ENCODE data around the gene TMEM150A. TPM values are rescaled to one million over a fixed set of nuclear protein-coding genes. Genes with fewer than 3 reads are reported as not detected.
"Not testable (repeated sequence)": the region's sequence is repeated elsewhere in the genome, so short reads cannot be mapped to it uniquely, and the experiment has no call there.

TMEM150A gene
- total RNA-seq, 1 donor from 2014 or later, result 6.2 TPM

DNA sequence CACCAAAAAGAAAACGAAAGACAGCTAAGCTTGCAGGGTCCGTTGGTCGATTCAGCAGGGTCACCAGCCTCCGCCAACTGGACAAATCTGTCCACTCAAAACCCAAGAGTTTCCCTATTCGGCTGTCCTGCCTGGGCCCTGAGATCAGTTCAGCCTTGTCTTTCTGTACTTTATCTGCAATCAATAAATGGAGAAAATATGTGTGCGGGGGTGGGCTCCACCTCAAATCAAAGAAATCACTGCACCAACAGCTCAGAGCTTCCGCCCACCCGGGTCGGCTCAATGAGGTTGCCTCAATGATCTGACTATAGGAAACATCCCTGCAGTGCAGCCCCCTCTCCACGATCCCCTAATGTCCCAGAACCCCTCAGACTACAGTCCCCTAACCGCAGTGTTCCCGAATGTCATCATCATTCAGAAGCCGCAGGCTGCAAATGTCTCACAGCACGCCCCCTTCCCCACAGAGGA, 41.7 kb downstream of the TMEM150A start:
- H3K36me3 Mint-ChIP-seq (ENCODE audit: low read depth), result peaks cover 8% of the 10 kb centered on the region
- H3K27me3 Mint-ChIP-seq, result no peaks in the 10 kb centered on the region
- intact Hi-C loops (cut with micrococcal nuclease), result loop anchor here (1.0 to 2.0 kb wide), 6 partner anchors 17 to 207 kb away; partner anchors contain the start of genes ELMOD3, MAT2A, RETSAT and RNF181
- peak overlapping the region; percentile 96 for H3K27ac Mint-ChIP-seq
- H3K4me3 Mint-ChIP-seq, result peak overlapping the region; percentile 97
- no peak for DNase-seq
- no peaks in the 10 kb centered on the region for H3K9me3 Mint-ChIP-seq
- peaks cover 30% of the 10 kb centered on the region for H3K4me1 Mint-ChIP-seq

DNA sequence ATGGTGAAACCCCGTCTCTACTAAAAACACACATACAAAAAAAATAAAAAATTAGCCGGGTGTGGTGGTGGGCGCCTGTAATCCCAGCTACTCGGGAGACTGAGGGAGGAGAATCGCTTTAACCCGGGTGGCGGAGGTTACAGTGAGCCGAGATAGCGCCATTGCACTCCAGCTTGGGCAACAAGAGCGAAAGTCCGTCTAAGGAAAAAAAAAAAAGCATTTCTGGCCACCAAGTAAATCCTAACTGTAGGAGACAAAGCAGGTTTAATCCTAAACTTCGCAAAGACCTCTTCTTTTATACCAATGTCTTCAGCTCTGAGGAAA, 42.1 kb downstream of the TMEM150A start:
- H3K27me3 Mint-ChIP-seq, H3K9me3 Mint-ChIP-seq, DNase-seq: not testable (repeated sequence)
- H3K36me3 Mint-ChIP-seq (ENCODE audit: low read depth), result peaks cover 12% of the 10 kb centered on the region
- peaks cover 30% of the 10 kb centered on the region for H3K4me1 Mint-ChIP-seq
- intact Hi-C loops (cut with micrococcal nuclease), result loop anchor here (2.0 kb wide), 1 partner anchor 56 kb away; the partner anchor contains the start of gene USP39
- peak overlapping the region; percentile 96 for H3K27ac Mint-ChIP-seq
- H3K4me3 Mint-ChIP-seq, result peak overlapping the region; percentile 97

- H3K27me3 Mint-ChIP-seq, result no peaks in the 10 kb centered on the region
- DNase-seq, result no peak
- H3K9me3 Mint-ChIP-seq, result no peaks in the 10 kb centered on the region
- peaks cover 23% of the 10 kb centered on the region for H3K36me3 Mint-ChIP-seq (ENCODE audit: low read depth)
- no peak overlapping the region for H3K27ac Mint-ChIP-seq
- H3K4me1 Mint-ChIP-seq, result peaks cover 27% of the 10 kb centered on the region
- intact Hi-C loops (cut with micrococcal nuclease), result no loop called here
- no peak overlapping the region for H3K4me3 Mint-ChIP-seq
Observed at GRCh38 chr2:85558160-85558559, 44.3 kb downstream of the TMEM150A start.

DNA sequence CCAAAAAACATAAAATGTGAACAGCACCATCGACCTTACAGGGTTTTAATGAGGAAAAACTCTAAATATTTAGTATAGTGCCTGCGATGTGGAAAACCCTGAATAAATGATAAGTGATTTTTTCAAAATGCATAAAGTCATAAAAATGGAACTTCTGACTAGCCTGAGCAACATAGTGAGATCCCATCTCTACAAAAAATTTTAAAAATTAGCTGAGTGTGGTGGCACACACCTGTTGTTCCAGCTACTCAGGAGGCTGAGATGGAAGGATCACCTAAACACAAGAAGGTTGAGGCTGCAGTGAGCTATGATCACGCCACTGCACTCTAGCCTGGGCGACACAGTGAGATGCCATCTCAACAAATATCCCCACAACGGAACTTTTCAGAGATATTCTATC, 45.4 kb downstream of the TMEM150A start:
- peaks cover 26% of the 10 kb centered on the region for H3K4me1 Mint-ChIP-seq
- H3K9me3 Mint-ChIP-seq, result no peaks in the 10 kb centered on the region
- DNase-seq, result no peak
- H3K4me3 Mint-ChIP-seq, result no peak overlapping the region
- H3K27me3 Mint-ChIP-seq, result no peaks in the 10 kb centered on the region
- H3K27ac Mint-ChIP-seq, result no peak overlapping the region
- H3K36me3 Mint-ChIP-seq (ENCODE audit: low read depth), result peaks cover 29% of the 10 kb centered on the region
- intact Hi-C loops (cut with micrococcal nuclease), result no loop called here

DNA sequence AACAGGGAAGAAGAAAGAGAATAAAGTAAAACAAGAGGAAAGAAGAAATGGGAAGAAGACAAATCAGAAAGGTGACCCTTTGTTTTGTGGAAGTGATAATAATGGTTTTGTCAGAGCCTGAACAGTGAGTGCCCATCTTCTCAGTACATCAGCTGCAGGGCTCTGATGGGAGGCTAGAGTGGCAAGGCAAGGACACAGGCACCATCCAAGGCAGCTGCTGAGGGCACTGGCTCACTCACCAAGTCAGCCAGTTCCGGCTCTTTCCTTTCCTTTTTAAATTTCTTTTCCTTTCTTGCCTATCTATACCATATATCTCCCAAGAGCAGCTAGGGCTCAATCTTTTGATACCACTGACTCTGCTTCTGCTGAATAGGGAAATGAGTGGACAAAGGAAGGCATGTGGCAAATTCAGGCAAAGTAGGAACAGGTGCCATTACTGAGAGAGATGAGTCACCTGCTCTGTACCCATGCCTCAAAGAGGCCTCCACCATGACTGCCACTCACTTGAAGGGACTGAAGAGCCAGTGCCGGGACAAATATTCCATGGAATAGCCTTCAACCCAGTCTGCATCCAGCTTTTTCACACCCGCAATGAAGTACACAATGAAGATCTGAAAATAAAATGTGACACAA, 47.4 kb downstream of the TMEM150A start:
- Mint-ChIP-seq H3K27me3 (no peaks in the 10 kb centered on the region), H3K4me3 (no peak overlapping the region), H3K36me3 (ENCODE audit: low read depth) (peaks cover 41% of the 10 kb centered on the region), H3K27ac (no peak overlapping the region), H3K4me1 (peaks cover 17% of the 10 kb centered on the region), H3K9me3 (no peaks in the 10 kb centered on the region)
- no peak for DNase-seq
- intact Hi-C loops (cut with micrococcal nuclease), result no loop called here

- H3K36me3 Mint-ChIP-seq (ENCODE audit: low read depth), result peaks cover 41% of the 10 kb centered on the region
- H3K27me3 Mint-ChIP-seq, result no peaks in the 10 kb centered on the region
- no peaks in the 10 kb centered on the region for H3K9me3 Mint-ChIP-seq
Observed at GRCh38 chr2:85553184-85553583, 49.3 kb downstream of the TMEM150A start.

GRCh38 chr2:85551698-85552678, 50.5 kb downstream of the TMEM150A start:
- DNase-seq, result peak; percentile 96
- Mint-ChIP-seq H3K9me3 (no peaks in the 10 kb centered on the region), H3K27me3 (no peaks in the 10 kb centered on the region), H3K4me1 (peaks cover 5% of the 10 kb centered on the region), H3K27ac (no peak overlapping the region), H3K36me3 (ENCODE audit: low read depth) (peaks cover 41% of the 10 kb centered on the region), H3K4me3 (no peak overlapping the region)
- intact Hi-C loops (cut with micrococcal nuclease), result loop anchor here (1.0 kb wide), 2 partner anchors 132 to 161 kb away; no protein-coding TSS in a partner anchor

More at GRCh38 chr2:85553184-85553583, 49.3 kb downstream of the TMEM150A start:
- Mint-ChIP-seq H3K27ac (no peak overlapping the region), H3K4me1 (peaks cover 9% of the 10 kb centered on the region), H3K4me3 (no peak overlapping the region)
- intact Hi-C loops (cut with micrococcal nuclease), result no loop called here
- no peak for DNase-seq

- Mint-ChIP-seq H3K4me3 (no peak overlapping the region), H3K27me3 (no peaks in the 10 kb centered on the region), H3K27ac (no peak overlapping the region), H3K4me1 (peaks cover 5% of the 10 kb centered on the region), H3K9me3 (no peaks in the 10 kb centered on the region), H3K36me3 (ENCODE audit: low read depth) (peaks cover 45% of the 10 kb centered on the region)
- intact Hi-C loops (cut with micrococcal nuclease), result loop anchor here (1.0 kb wide), 1 partner anchor 8 kb away; no protein-coding TSS in a partner anchor
- no peak for DNase-seq
Observed at GRCh38 chr2:85550486-85550885, 52.0 kb downstream of the TMEM150A start.

GRCh38 chr2:85549826-85550225, 52.7 kb downstream of the TMEM150A start:
- H3K27ac Mint-ChIP-seq, result no peak overlapping the region
- no peaks in the 10 kb centered on the region for H3K9me3 Mint-ChIP-seq
- H3K4me1 Mint-ChIP-seq, result peaks cover 6% of the 10 kb centered on the region
- H3K27me3 Mint-ChIP-seq, result no peaks in the 10 kb centered on the region
- intact Hi-C loops (cut with micrococcal nuclease), result loop anchor here (1.0 kb wide), 1 partner anchor 8 kb away; no protein-coding TSS in a partner anchor
- H3K36me3 Mint-ChIP-seq (ENCODE audit: low read depth), result peaks cover 45% of the 10 kb centered on the region
- no peak overlapping the region for H3K4me3 Mint-ChIP-seq
- no peak for DNase-seq

DNA sequence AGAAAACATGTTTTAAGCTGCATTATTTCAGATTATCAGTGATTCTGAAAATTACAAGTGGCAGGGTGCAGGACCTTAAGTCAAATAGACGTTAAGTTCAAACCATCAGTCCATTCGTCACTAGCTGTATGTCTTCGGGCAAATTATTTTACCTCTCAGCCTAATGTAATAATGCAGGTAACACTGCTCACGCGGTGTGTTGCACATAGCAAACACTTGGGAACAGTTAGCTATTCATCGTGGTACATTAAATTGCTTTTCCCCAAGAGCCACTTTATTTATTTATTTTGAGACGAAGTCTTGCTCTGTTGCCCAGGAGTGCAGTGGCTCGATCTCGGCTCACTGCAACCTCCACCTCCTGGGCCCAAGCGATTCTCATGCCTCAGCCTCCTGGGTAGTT, 53.4 kb downstream of the TMEM150A start:
- H3K4me3 Mint-ChIP-seq, result no peak overlapping the region
- H3K4me1 Mint-ChIP-seq, result peaks cover 9% of the 10 kb centered on the region
- H3K36me3 Mint-ChIP-seq (ENCODE audit: low read depth), result peaks cover 49% of the 10 kb centered on the region
- DNase-seq, result no peak
- H3K27me3 Mint-ChIP-seq, result no peaks in the 10 kb centered on the region
- H3K27ac Mint-ChIP-seq, result no peak overlapping the region
- no peaks in the 10 kb centered on the region for H3K9me3 Mint-ChIP-seq
- intact Hi-C loops (cut with micrococcal nuclease), result no loop called here

GRCh38 chr2:85548608-85548900, 53.9 kb downstream of the TMEM150A start:
- intact Hi-C loops (cut with micrococcal nuclease), result no loop called here
- Mint-ChIP-seq H3K9me3 (no peaks in the 10 kb centered on the region), H3K27ac (no peak overlapping the region)

More at GRCh38 chr2:85548608-85548900, 53.9 kb downstream of the TMEM150A start:
- Mint-ChIP-seq H3K4me3 (no peak overlapping the region), H3K27me3 (no peaks in the 10 kb centered on the region), H3K36me3 (ENCODE audit: low read depth) (peaks cover 49% of the 10 kb centered on the region), H3K4me1 (peaks cover 14% of the 10 kb centered on the region)
- no peak for DNase-seq
